BLaER1 treated with 17β-estradiol and CSF1 and Interleukin-3, amounts not matched to agents 10 nM and 100 nM (cell line): Measurements from ENCODE around the gene C14orf119.
A peak's percentile ranks its signal among the peaks of the same experiment; 100 is the strongest.

Source experiments
- H3K27ac ChIP-seq, 11 experiments: shearing (Covaris generic); formaldehyde crosslinking; 2 replicates each; pipeline ENCODE4 v1.8.1; 2022
- H3K27me3 ChIP-seq, 11 experiments: shearing (Covaris generic); formaldehyde crosslinking; 2 replicates each; pipeline ENCODE4 v1.8.1; 2022
- H3K36me3 ChIP-seq, 11 experiments: shearing (Covaris generic); formaldehyde crosslinking; 2 replicates each; pipeline ENCODE4 v1.8.1; 2022
- H3K4me1 ChIP-seq, 10 experiments: shearing (Covaris generic); formaldehyde crosslinking; 2 replicates each; pipeline ENCODE4 v1.8.1; 2022
- H3K4me2 ChIP-seq, 11 experiments: shearing (Covaris generic); formaldehyde crosslinking; 2 replicates each; pipeline ENCODE4 v1.8.1; 2022
- H3K4me3 ChIP-seq, 10 experiments: shearing (Covaris generic); formaldehyde crosslinking; 2 replicates each; pipeline ENCODE4 v1.8.1; 2022
- H3K9ac ChIP-seq, 11 experiments: shearing (Covaris generic); formaldehyde crosslinking; 2 replicates each; pipeline ENCODE4 v1.8.1; 2022
- H3K9me3 ChIP-seq, 11 experiments: shearing (Covaris generic); formaldehyde crosslinking; replicated peaks in 1 of 11; 2 replicates each; pipeline ENCODE4 v1.8.1; 2022
- H4K20me1 ChIP-seq, 11 experiments: shearing (Covaris generic); formaldehyde crosslinking; 2 replicates each; pipeline ENCODE4 v1.8.1; 2022
- Cebpa-rat ChIP-seq, 11 experiments: shearing (Covaris generic); IDR thresholded peaks; 2 replicates each; pipeline ENCODE4 v1.8.1; 2022

The C14orf119 gene

GRCh38 chr14:23095196-23096108 lies at the start of gene C14orf119:
TSS of gene C14orf119 (plus strand) at chr14:23095505. CDS start at chr14:23097659, 2,154 bp downstream.
- peak within 1 kb of the TSS; percentile 72 to 96 (median 86) for H3K4me3 ChIP-seq
- peak within 1 kb of the TSS; percentile 91 to 99 (median 97) for H3K27ac ChIP-seq
- peaks cover 29 to 72% (median 38%) of the 10 kb centered on the region in 10 experiments for H3K4me1 ChIP-seq
- peak within 1 kb of the TSS; percentile 90 to 99 (median 97) for H3K9ac ChIP-seq
- no peak for TF ChIP-seq Cebpa-rat (IDR thresholded peaks at IDR 0.05)
- peak within 1 kb of the TSS; percentile 86 to 99 (median 94) for H3K4me2 ChIP-seq
- no peaks in the 10 kb centered on the region for H3K27me3 ChIP-seq
- H4K20me1 ChIP-seq = peaks cover 34 to 80% (median 68%) of the 10 kb centered on the region in 11 experiments; a peak in 21 of 22 replicates
- H3K36me3 ChIP-seq = peaks cover 47 to 66% (median 57%) of the 10 kb centered on the region in 11 experiments
- H3K9me3 ChIP-seq = no peaks in the 10 kb centered on the region

GRCh38 chr14:23047034-23047634 lies 48.2 kb upstream of the C14orf119 start:
- Histone ChIP-seq H3K9me3 (no peaks in the 10 kb centered on the region), H3K9ac (peak overlapping the region in 4 of 11 experiments; percentile 16 to 33 (median 21); a peak in 4 of 22 replicates)
- no peak for TF ChIP-seq Cebpa-rat (IDR thresholded peaks at IDR 0.05)

GRCh38 chr14:23047751-23048693 lies 47.3 kb upstream of the C14orf119 start:
- Histone ChIP-seq H3K9ac (0 out of 22 replicates have a peak overlapping the region, but pooled peaks of 2 of the 11 experiments have one; percentile 18 to 24), H3K27me3 (no peaks in the 10 kb centered on the region), H3K4me2 (no peak overlapping the region), H4K20me1 (no peaks in the 10 kb centered on the region), H3K4me1 (peaks cover 0 to 31% (median 21%) of the 10 kb centered on the region in 10 experiments; a peak in 15 of 20 replicates), H3K36me3 (no peaks in the 10 kb centered on the region; a peak in 2 of 22 replicates), H3K9me3 (no peaks in the 10 kb centered on the region), H3K4me3 (no peak overlapping the region), H3K27ac (no peak overlapping the region)
- no peak for TF ChIP-seq Cebpa-rat (IDR thresholded peaks at IDR 0.05)

More at GRCh38 chr14:23047034-23047634, 48.2 kb upstream of the C14orf119 start:
- Histone ChIP-seq H3K27me3 (no peaks in the 10 kb centered on the region), H3K27ac (0 out of 22 replicates have a peak overlapping the region, but pooled peaks of 1 of the 11 experiments have one; percentile 5), H3K4me3 (no peak overlapping the region), H3K36me3 (no peaks in the 10 kb centered on the region; a peak in 2 of 22 replicates), H3K4me1 (peaks cover 0 to 31% (median 21%) of the 10 kb centered on the region in 10 experiments; a peak in 15 of 20 replicates), H3K4me2 (peak overlapping the region in 6 of 11 experiments; percentile 1 to 32 (median 20); a peak in 4 of 22 replicates), H4K20me1 (no peaks in the 10 kb centered on the region)

GRCh38 chr14:23049011-23049410 lies 46.3 kb upstream of the C14orf119 start:
- H4K20me1 ChIP-seq = no peaks in the 10 kb centered on the region
- no peak overlapping the region for H3K9ac ChIP-seq
- peaks cover 0 to 31% (median 21%) of the 10 kb centered on the region in 10 experiments; a peak in 15 of 20 replicates for H3K4me1 ChIP-seq
- TF ChIP-seq Cebpa-rat (IDR thresholded peaks at IDR 0.05) = no peak
- H3K27ac ChIP-seq = no peak overlapping the region
- no peaks in the 10 kb centered on the region for H3K27me3 ChIP-seq
- H3K4me3 ChIP-seq = no peak overlapping the region
- H3K4me2 ChIP-seq = no peak overlapping the region
- no peaks in the 10 kb centered on the region; a peak in 2 of 22 replicates for H3K36me3 ChIP-seq
- no peaks in the 10 kb centered on the region for H3K9me3 ChIP-seq

GRCh38 chr14:23051141-23052057 lies 43.9 kb upstream of the C14orf119 start:
- no peaks in the 10 kb centered on the region; a peak in 2 of 22 replicates for H3K36me3 ChIP-seq
- no peaks in the 10 kb centered on the region; a peak in 1 of 22 replicates for H3K27me3 ChIP-seq
- peaks cover 7 to 27% (median 20%) of the 10 kb centered on the region in 10 experiments; a peak in 19 of 20 replicates for H3K4me1 ChIP-seq
- H3K4me2 ChIP-seq = no peak overlapping the region
- H3K9me3 ChIP-seq = no peaks in the 10 kb centered on the region
- no peak overlapping the region for H3K27ac ChIP-seq
- no peak overlapping the region for H3K4me3 ChIP-seq
- H4K20me1 ChIP-seq = peaks cover 0 to 11% (median 0%) of the 10 kb centered on the region in 11 experiments; a peak in 6 of 22 replicates
- no peak for TF ChIP-seq Cebpa-rat (IDR thresholded peaks at IDR 0.05)
- H3K9ac ChIP-seq = peak overlapping the region in 1 of 11 experiments; percentile 44; a peak in 1 of 22 replicates

- peaks cover 0 to 19% (median 4%) of the 10 kb centered on the region in 11 experiments; a peak in 7 of 22 replicates for H4K20me1 ChIP-seq
- H3K4me2 ChIP-seq = no peak overlapping the region
- H3K27me3 ChIP-seq = peaks cover 2 to 8% (median 6%) of the 10 kb centered on the region in 11 experiments; a peak in 15 of 22 replicates
- TF ChIP-seq Cebpa-rat (IDR thresholded peaks at IDR 0.05) = no peak
- H3K27ac ChIP-seq = no peak overlapping the region
- no peaks in the 10 kb centered on the region for H3K9me3 ChIP-seq
- peak overlapping the region in 3 of 11 experiments; percentile 18 to 44 (median 20); a peak in 2 of 22 replicates for H3K9ac ChIP-seq
- no peaks in the 10 kb centered on the region; a peak in 2 of 22 replicates for H3K36me3 ChIP-seq
- H3K4me3 ChIP-seq = no peak overlapping the region
- peaks cover 15 to 30% (median 22%) of the 10 kb centered on the region in 10 experiments; a peak in 19 of 20 replicates for H3K4me1 ChIP-seq
Observed at GRCh38 chr14:23052182-23052623, 43.1 kb upstream of the C14orf119 start.

GRCh38 chr14:23052671-23053070 lies 42.6 kb upstream of the C14orf119 start:
- Histone ChIP-seq H3K9ac (peak overlapping the region in 3 of 11 experiments; percentile 18 to 44 (median 20); a peak in 2 of 22 replicates), H3K27ac (no peak overlapping the region), H3K4me3 (no peak overlapping the region), H3K27me3 (peaks cover 3 to 11% (median 8%) of the 10 kb centered on the region in 11 experiments; a peak in 15 of 22 replicates), H3K4me1 (peaks cover 16 to 31% (median 21%) of the 10 kb centered on the region in 10 experiments; a peak in 19 of 20 replicates), H3K4me2 (no peak overlapping the region), H4K20me1 (peaks cover 0 to 23% (median 4%) of the 10 kb centered on the region in 11 experiments; a peak in 13 of 22 replicates), H3K36me3 (no peaks in the 10 kb centered on the region; a peak in 2 of 22 replicates), H3K9me3 (no peaks in the 10 kb centered on the region)
- no peak for TF ChIP-seq Cebpa-rat (IDR thresholded peaks at IDR 0.05)
